Stimulated activated CD8-positive, alpha-beta memory T cell treated with anti-CD3 and anti-CD28 coated beads, Interleukin-7, amount 100 ng/mL, for 24 hours (primary cell): ENCODE measurements around the gene PPM1J.
A peak's percentile ranks its signal among the peaks of the same experiment; 100 is the strongest.
"Not testable (repeated sequence)": the region's sequence is repeated elsewhere in the genome, so short reads cannot be mapped to it uniquely, and the experiment has no call there.

Experiments used
- DNase-seq: peaks from one replicate; pipeline ENCODE4 v3.0.0-alpha.2; 2020; ENCODE audit warnings: low read depth

Gene PPM1J

GRCh38 chr1:112715264-112716053, at the start of gene PPM1J:
PPM1J (minus strand) TSS chr1:112715332; CDS start chr1:112715301, 31 bp downstream.
- DNase-seq: peak; percentile 92

GRCh38 chr1:112762541-112763500, 47.7 kb upstream of the PPM1J start:
- DNase-seq: no peak

GRCh38 chr1:112761714-112762480, 46.8 kb upstream of the PPM1J start:
- no peak for DNase-seq

- DNase-seq: no peak
These were observed 44.1 kb upstream of the PPM1J start for GRCh38 chr1:112759228-112759627.

GRCh38 chr1:112754116-112754628, 39.0 kb upstream of the PPM1J start:
- no peak for DNase-seq

- no peak for DNase-seq
These were observed 33.3 kb upstream of the PPM1J start for GRCh38 chr1:112748396-112748795.

GRCh38 chr1:112744009-112744578, 29.0 kb upstream of the PPM1J start:
- DNase-seq: no peak

GRCh38 chr1:112743174-112744008, 28.3 kb upstream of the PPM1J start:
- no peak for DNase-seq

- DNase-seq: no peak
These were observed 22.4 kb upstream of the PPM1J start for GRCh38 chr1:112737573-112737972.

GRCh38 chr1:112735752-112736151, 20.6 kb upstream of the PPM1J start:
- no peak for DNase-seq

GRCh38 chr1:112731451-112731850, 16.3 kb upstream of the PPM1J start:
- DNase-seq: no peak

GRCh38 chr1:112729909-112730308, 14.8 kb upstream of the PPM1J start:
- DNase-seq: no peak

GRCh38 chr1:112729011-112729410, 13.9 kb upstream of the PPM1J start:
- DNase-seq: not testable (repeated sequence)

- DNase-seq: not testable (repeated sequence)
These were observed 13.3 kb upstream of the PPM1J start for GRCh38 chr1:112728306-112728971.

- no peak for DNase-seq
These were observed 12.6 kb upstream of the PPM1J start for GRCh38 chr1:112727716-112728115.

- not testable (repeated sequence) for DNase-seq
These were observed 9.1 kb upstream of the PPM1J start for GRCh38 chr1:112724240-112724639.

- no peak for DNase-seq
These were observed 8.3 kb upstream of the PPM1J start for GRCh38 chr1:112723511-112723839.

- no peak for DNase-seq
These were observed 7.7 kb upstream of the PPM1J start for GRCh38 chr1:112722601-112723510.

- DNase-seq: no peak
These were observed 6.9 kb upstream of the PPM1J start for GRCh38 chr1:112721966-112722524.
